HG03520 (cell line): ENCODE measurements around the gene KLHL1.

Experiments used
- ATAC-seq: cut with Tn5 transposase; IDR thresholded peaks from one replicate; pipeline ENCODE4 v1.9.1; 2021; ENCODE audit warnings: mild to moderate bottlenecking, moderate library complexity; ENCODE audit not compliant: unreplicated experiment

KLHL1 gene

DNA sequence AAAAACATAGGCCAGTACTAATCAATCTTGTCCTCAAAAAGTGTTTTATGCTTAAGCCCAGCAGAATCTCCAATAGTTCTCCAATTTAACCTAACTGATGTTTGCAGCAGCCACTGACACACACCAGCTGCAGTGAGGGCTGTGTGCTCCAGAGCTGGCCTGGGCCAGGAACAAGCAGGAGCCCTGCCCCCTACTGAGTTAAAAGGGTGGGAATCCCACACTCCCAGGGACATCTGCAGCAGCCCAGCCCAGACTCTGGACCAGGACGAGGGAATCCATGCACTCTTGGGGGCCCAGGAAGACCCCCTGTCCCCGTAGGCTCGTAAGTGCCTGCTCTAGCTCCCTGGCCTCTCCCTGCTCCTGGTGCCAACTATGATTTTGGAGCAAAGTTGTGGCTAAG lies 92.1 kb downstream of the KLHL1 start:
- ATAC-seq, result no peak

DNA sequence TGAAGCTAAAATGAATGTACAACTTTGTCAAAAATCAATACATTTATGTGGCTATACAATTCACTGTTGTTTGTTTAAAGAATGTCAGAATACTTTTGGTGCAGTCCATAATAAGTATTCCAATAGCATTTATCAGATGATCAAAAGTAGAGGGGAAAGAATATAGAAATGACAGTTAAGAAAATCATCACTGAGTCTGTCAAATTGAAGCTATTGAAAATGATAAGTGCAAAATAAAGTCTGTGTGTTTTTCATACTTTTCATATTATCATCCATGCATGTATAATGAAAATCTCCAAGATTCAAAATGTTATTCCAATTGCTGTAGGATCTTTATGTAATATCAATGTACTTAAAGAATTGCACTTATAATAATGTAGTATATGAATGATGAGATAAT lies 93.9 kb downstream of the KLHL1 start:
- ATAC-seq, result no peak

DNA sequence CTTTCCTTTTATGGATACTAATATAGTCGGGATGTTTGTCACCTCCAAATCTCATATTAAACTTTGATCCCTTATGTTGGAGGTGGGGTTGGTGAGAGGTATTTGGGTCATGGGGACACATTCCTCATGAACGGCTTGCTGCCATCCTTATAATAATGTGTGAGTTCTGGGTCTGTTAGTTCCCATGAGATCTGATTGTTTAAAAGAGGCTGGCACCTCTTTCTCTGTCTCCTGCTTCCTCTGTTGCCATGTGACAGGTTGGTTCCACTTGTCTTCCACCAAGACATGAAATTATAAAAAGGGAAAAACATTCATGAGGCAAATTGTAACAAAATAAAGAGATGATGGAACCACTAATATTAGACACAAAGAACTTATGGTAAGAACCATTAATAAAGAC lies 108.4 kb downstream of the KLHL1 start:
- ATAC-seq, result no peak

DNA sequence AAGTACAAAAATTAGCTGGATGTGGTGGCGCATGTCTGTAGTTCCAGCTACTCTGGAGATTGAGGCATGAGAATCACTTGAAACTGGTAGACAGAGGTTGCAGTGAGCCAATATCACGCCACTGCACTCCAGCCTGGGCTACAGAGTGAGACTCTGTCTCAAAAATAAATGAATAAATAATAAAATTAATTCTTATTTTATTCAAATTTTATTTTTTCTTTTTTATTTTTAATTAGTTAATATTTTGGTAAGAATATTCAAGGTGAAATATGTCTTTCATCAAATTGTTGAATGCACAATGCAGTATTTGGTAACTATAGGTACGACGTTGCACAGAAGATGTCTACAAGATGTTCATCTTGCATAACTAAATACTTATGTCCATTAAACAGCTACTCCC lies 111.2 kb downstream of the KLHL1 start:
- ATAC-seq, result no peak

DNA sequence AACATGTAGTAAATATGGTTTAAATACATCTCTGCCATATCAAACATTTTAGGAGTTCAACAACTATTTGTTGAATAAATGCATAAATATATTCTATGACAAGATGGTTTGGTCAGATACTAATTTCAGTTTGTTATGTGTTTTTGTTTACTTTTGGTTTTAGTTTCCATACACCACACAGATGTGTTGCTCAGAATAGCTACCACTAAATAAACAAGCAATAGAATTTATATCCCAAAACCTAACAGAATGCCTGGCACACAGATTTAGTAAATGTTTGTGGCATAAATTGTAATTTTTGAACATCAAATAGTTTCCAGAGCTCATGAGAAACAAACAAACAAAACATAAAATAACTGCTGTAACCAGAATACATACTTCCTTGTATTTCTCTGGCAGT lies 127.5 kb downstream of the KLHL1 start:
- peak; percentile 73 for ATAC-seq

DNA sequence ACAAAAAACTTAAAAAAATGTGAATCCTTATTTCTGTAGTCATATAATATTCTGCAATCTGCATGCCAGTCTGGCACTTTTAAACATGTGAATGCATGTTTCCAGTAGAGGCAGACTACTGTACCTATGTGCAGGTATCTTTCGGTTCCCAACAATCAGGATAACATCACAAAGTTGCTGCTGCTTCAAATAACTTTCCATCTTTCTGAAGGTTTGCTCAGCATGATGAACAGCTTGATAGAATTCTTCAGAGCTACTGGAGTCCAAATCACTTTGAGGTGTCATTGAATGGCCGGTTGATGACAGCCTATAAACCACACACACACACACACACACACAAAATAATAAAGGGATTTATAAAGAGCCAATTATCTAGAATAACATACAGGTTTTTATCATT lies 132.8 kb downstream of the KLHL1 start:
- no peak for ATAC-seq

DNA sequence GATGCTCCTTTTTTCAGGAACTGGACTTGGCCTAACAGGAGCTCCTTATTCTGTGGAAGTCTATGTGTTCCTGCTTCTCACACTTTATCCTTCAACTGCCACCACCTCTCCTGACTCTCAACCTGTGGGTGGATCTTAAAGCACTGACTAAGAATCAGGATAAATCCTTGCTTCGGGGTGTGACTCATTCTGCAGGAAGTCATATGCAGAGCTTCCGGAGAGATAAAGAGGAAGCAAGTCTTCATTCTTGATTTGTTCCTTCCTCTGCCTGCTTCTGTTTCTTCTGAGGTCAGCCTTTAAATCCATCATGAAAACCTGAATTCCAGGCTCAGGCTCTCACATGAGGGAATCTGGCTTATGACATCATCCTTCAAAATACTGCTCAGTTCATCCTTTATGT lies 137.7 kb downstream of the KLHL1 start:
- ATAC-seq, result no peak

DNA sequence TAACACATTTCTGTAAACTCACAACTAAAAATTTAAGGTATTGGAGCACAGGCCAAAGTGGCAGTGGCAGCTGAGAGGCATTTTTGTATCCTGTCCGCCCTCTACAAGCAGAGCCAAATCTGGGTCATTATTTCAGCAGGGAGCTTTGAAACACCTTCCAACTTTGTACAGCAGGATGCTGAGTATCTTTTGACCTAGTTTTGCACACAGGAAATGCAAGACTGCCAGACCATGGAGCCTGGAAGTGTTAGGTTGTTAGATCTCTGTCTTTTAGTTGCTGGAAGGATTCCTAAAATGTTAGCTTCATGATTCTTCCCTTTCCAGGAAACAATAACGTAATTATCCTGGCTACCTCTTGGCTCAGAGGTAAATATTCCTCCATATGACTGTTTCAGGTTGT lies 149.2 kb downstream of the KLHL1 start:
- ATAC-seq, result no peak

DNA sequence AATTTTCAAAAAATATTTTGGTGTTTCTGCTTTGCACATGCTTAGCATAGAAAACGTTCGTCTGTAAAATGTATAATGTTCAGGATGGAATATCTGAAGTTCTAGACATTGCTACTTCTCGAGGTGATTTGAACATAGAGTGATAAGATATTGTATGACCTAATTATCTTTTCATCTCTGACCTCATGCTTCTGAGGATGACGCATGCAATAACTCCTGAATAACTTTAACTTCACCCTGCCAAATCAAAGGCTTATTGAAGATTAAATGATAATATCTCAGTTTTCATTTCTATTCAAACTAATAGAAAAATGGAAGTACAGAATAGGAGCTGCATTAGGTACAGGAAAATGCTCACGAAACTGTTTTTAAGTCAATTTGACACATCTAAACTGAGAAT lies 151.4 kb downstream of the KLHL1 start:
- ATAC-seq, result no peak

DNA sequence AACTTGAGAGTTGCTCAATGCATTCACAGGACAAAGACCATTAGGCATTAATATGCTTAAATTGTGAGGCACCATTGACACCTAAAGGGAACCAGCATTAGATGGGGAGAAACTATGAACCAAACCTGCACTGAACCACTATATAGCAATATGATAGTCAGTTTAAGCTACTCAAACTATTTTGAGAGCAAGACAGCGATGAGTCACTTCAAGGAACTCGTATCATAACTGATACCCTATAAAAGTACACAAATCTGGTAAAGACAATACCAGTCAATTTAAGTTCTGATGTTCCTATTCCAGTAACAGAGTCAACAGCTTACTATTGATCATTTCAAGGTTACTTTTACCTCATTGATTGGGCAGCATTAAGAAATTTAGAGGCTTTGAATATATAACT lies 151.9 kb downstream of the KLHL1 start:
- no peak for ATAC-seq

DNA sequence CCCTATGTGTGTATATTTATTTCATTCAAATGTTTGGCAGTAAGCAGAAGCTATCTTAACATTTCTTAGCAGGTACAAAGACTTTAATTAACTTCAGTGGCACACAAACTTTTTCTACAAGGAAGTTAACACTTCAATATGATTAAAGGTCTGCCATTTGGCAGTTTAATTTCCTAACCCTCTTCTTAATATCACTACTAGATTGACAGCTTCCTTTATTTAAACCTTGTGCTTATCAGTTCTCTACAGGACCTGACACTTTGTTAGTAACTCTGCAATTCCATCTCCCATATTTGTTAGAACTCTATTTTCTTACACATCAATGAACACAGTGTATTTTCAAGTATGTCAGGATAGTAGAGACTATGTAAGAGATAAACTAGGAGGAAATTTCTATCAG lies 153.0 kb downstream of the KLHL1 start:
- ATAC-seq, result no peak

DNA sequence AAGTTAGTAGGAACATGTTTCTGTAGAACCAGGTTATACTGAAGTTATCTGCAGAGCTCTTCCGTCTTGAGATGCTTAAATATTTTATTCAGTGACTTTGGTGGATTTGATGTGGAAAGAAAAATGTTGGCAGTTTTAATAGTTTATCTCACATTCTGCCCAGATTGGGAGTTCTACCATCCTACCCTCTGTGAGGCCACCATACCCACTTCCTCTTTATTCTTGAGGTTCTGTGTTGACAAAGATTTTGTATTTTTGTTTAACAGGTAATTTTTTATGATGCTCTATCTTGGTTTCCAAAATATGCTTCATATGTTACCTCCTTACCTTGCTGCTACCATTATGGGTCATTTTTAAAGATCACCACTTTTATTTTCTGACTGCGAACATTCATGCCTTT lies 156.8 kb downstream of the KLHL1 start:
- no peak for ATAC-seq

DNA sequence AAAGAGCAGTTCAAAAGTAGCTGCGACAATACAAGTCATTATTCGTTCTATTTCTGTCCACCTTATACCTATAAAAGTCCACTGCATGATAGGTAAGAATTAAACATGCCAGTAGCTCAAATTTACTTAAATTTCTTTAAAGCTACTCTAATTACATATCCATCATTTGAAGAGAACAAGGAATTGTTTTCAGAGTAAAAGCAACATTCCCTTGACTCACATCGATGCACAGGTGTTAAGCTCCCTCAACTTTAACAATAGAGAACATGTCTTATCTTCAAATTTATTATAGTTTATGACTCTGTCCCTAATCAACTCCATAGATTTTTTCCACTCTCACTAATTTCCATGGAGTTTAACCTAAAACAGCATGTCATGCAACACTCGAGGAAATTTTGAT lies 158.1 kb downstream of the KLHL1 start:
- no peak for ATAC-seq

DNA sequence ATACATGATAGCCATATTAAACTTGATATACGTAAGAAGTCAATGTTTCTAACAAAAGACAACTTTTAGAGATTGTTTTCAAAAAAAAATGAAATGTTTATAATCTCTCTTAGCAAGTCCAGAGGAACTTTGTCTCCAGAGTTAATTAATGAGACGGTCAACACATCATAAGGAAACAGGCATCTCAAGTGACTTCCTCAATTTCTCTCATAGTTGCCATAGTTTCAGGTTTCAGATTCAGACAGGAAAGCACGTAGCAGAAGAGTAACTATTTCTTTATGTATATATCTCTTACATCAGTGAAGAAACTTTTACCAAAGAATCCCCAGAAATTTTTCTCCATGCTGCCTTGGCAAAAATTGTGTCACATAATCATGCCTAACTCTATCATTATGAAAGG lies 160.2 kb downstream of the KLHL1 start:
- ATAC-seq, result peak; percentile 98

DNA sequence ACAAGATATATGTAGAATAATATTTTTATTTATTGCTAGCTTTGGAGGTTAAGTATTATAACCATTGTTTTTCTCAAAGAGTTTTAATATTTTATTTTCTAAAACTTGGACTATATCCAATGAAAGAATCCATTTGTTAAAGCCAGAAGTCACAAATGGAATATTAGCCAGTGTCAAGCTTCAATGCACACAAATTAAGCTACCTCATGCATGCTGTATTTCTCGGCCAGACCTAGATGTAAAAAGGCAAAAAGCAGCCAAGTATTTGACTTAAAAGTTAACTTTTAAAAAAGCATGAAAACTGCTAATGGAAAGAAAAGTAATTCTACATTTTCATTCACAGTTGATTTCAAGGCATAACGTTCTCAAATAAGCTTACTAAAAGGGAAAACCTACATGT lies 160.7 kb downstream of the KLHL1 start:
- peak; percentile 14 for ATAC-seq

DNA sequence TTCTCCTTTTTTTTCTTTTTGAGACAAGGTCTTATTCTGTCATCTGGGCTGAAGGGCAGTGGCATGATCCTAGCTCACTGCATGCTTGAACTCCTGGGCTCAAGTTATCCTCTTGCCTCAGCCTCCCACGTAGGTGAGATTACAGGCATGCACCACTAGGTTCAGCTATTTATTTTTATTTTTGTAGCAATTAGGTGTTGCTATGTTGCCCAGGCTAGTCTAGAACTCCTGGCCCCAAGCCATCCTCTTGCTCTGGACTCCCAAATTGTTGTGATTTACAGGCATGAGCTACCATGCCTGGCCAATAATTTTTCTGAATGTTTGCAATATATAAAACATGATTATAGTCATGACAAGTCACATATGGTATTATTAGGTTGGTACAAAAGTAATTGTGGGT lies 161.7 kb downstream of the KLHL1 start:
- ATAC-seq, result no peak

DNA sequence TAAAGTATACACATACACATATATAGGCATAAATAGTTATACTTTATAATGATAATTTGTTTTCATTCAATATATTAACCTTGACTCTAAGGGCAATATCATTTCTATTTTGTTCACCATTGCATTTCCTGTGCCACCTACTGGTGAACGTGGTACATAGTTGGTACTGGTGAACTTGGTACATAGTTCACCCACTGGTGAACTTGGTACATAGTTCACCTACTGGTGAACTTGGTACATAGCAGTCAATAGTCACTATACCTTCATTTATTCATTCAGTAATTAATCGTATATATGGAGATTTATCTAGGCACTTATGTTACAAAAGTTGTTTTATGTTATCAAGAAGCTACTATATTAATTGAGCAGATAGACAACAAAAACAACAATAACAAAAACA lies 173.2 kb downstream of the KLHL1 start:
- ATAC-seq, result peak; percentile 87

DNA sequence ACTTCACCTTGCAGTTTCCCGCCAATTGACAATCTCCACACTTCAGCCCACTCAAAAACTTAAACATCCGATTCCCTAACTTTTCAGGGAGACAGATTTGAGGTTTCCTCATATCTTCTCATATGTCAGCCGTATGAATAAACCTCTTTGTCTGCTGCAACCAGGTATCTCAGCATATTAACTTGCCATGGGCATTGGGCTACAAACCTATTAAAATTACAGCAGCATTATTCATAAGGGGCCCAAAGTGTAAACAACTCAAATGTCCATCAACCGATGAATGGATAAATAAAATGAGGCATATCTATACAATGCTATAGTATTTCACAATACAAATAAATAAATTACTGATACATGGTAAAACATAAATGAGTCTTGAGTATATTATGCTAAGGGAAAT lies 180.0 kb downstream of the KLHL1 start:
- no peak for ATAC-seq

DNA sequence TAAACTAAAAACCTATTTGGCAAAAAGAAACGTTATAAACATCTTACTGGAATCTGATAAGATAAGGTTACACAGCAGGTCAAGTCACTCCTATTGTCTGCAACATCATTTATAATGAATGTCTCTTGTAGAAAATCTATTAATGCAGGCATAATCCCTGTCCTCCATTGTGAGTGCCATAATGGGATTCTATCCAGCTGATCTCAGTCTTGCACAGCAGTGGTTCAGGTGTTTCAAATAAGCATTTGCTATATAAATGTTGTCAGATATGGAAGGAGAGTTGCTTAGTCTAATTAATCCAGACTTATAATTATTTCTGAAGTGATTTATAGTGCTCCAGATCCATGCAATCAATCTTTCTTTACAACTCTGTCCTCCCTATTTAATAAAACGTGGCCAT lies 187.1 kb downstream of the KLHL1 start:
- ATAC-seq, result no peak

DNA sequence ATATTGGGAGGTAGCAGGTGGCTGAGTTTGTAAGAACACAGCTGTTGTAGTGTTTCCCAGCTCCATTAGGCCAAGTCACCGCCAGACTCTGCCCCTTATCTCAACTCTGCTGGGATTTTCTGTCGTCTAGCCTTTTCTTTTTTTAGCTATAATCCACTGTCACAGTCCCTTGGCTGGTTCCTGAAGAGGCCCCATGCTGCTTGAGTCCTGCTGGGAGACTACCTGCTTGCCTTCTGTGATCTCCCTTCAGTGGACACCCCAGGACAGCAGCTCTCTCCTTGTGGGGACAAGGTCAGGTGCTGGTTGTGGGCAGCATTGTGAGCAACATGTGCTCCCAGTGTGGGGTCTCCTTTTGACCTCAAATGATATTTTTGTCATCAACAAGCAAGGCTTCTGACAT lies 195.6 kb downstream of the KLHL1 start:
- no peak for ATAC-seq

DNA sequence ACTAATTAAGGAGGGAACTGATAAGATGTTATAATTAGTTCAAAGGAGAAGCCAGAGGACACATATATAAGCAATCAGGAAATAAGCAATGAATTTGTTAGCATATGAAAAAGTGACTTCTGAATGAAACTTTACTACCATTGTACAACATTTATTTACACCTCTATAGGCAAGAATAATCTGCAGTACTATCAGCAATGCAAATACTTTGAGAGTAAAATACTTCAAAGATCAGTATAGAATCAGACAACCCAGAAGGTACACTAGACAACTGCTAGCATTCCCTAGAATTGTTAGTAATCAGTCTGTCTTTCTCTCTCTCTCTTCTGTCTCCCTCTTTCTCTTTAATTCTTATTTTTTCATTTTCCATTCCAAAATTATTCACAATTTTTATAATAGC lies 197.5 kb downstream of the KLHL1 start:
- no peak for ATAC-seq

DNA sequence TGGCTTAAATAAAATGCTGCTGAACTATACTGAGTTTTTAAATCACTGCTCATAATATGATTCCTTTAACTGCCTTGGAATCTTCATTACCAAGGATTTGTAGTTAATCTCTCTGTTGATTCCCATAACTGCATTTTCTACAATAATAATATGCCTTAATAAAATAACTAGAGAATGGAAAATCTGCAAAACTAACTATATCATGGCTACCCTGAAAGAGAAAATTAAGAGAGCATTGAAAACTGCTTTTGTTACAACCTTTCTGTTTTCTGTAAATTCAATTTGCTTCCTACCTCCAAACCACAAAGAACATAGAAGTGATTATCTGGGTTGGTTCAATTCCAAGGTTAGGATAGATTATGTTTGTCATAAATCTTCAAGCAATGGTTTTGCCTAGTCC lies 203.5 kb downstream of the KLHL1 start:
- ATAC-seq, result no peak

DNA sequence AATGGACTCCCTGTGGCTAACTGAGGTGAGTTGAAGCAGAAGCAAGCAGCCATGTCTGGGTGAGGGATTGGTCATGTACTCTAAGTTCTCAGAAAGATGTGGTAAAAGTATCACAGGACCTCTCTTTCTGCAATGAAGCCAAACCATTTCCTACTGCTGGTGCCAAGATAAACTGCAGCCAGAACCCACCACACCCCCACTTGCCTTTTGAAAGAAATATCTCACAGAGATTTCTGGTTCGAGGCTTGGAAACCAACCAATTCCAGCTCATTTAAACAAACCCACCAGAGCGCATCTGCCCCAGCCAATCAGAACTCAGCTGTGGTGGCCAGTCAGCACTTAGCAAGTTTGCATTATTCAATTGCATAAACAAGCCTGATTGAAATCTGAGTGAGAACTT lies 205.2 kb downstream of the KLHL1 start:
- ATAC-seq, result no peak

DNA sequence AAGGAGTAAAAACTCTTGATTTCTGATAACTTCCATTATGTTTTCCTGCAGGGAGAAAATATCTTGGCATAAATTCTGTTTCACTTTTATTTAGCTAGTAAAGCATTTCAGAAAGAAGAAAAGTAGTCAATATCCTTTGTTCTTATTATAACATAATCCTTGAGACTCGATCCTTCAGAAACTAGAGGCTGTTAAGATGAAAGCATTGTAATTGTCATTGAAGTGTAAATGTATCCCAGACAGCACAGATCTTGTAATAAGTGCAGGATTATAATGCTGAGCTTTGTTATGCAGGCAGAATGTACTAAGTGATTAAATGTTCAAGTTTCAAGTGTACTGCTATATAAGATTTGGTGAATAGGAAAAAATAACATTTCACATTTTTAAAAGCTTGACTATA lies 225.8 kb downstream of the KLHL1 start:
- no peak for ATAC-seq
